ENCODE measurements around the gene GLS2. TPM values are rescaled to one million over a fixed set of nuclear protein-coding genes. Genes with fewer than 3 reads are reported as not detected.
A peak's percentile ranks its signal among the peaks of the same experiment; 100 is the strongest.

Gene GLS2
- polyA plus RNA-seq, 4 donors, result 0.54 to 2.1 (median 0.87) TPM

DNA sequence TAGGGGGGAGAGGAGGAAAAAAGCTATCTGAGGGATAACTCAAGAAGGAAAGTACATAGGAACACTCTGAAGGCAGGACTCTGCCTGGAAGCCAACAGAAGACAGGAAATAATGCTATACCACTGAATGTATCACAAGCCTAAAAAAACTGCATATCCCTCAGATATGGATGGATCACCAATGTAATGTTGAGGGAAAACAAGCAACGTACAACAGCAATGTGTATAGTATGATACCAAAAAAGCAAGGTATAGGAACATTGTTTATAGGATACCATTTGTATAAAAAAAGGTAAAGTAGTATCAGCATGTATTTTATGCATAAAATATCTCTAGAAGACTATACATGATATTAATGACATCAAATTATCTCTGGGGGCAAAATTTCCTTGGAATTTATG lies 3.4 kb downstream of the GLS2 start:
- no peak for DNase-seq
- H3K9me3 ChIP-seq (ENCODE audit: control insufficient read depth in 2 of 2, insufficient read depth in 1 of 2, low read depth in 1 of 2, low read length in 1 of 2), result peaks cover 0 to 4% of the 10 kb centered on the region in 2 donors
- no peak overlapping the region for H3K27ac ChIP-seq (ENCODE audit: low read depth in 1 of 3, low read length in 2 of 3)
- H3K27me3 ChIP-seq (ENCODE audit: control insufficient read depth in 3 of 3, insufficient read depth in 3 of 3, low read length in 3 of 3), result peaks cover 0 to 20% (median 1%) of the 10 kb centered on the region in 3 donors
- FAIRE-seq, result no peak
- WGBS, 3 donors, result 83 to 100% (median 97%) methylated on average over 1 of the region's 1 CpG
- H3K4me1 ChIP-seq (ENCODE audit: control insufficient read depth in 3 of 3, insufficient read depth in 2 of 3, low read depth in 1 of 3, low read length in 2 of 3), result peaks cover 0 to 14% (median 4%) of the 10 kb centered on the region in 3 donors
- peaks cover 0 to 2% (median 0%) of the 10 kb centered on the region in 3 donors for H3K36me3 ChIP-seq (ENCODE audit: control insufficient read depth in 3 of 3, insufficient read depth in 2 of 3, low read depth in 1 of 3, low read length in 3 of 3)
- H3K4me3 ChIP-seq (ENCODE audit: low read depth in 1 of 3, low read length in 3 of 3), result no peak overlapping the region

- Histone ChIP-seq H3K27me3 (ENCODE audit: control insufficient read depth in 3 of 3, insufficient read depth in 3 of 3, low read length in 3 of 3) (no peaks in the 10 kb centered on the region), H3K4me3 (ENCODE audit: low read depth in 1 of 3, low read length in 3 of 3) (no peak overlapping the region), H3K36me3 (ENCODE audit: control insufficient read depth in 3 of 3, insufficient read depth in 2 of 3, low read depth in 1 of 3, low read length in 3 of 3) (peaks cover 0 to 25% (median 0%) of the 10 kb centered on the region in 3 donors), H3K27ac (ENCODE audit: low read depth in 1 of 3, low read length in 2 of 3) (no peak overlapping the region), H3K4me1 (ENCODE audit: control insufficient read depth in 3 of 3, insufficient read depth in 2 of 3, low read depth in 1 of 3, low read length in 2 of 3) (no peaks in the 10 kb centered on the region), H3K9me3 (ENCODE audit: control insufficient read depth in 2 of 2, insufficient read depth in 1 of 2, low read depth in 1 of 2, low read length in 1 of 2) (no peaks in the 10 kb centered on the region)
- DNase-seq (no peak), FAIRE-seq (no peak)
- 95 to 98% (median 96%) methylated on average over 7 of the region's 7 CpGs for WGBS, 3 donors
Observed at GRCh38 chr12:56479625-56480024, 8.3 kb downstream of the GLS2 start.

GRCh38 chr12:56477521-56478225 lies 10.3 kb downstream of the GLS2 start:
- H3K36me3 ChIP-seq (ENCODE audit: control insufficient read depth in 3 of 3, insufficient read depth in 2 of 3, low read depth in 1 of 3, low read length in 3 of 3), result peaks cover 0 to 32% (median 0%) of the 10 kb centered on the region in 3 donors
- 88 to 89% (median 88%) methylated on average over 5 to 6 of the region's 6 CpGs for WGBS, 3 donors
- H3K27ac ChIP-seq (ENCODE audit: low read depth in 1 of 3, low read length in 2 of 3), result no peak overlapping the region
- H3K27me3 ChIP-seq (ENCODE audit: control insufficient read depth in 3 of 3, insufficient read depth in 3 of 3, low read length in 3 of 3), result no peaks in the 10 kb centered on the region
- no peak for FAIRE-seq
- no peaks in the 10 kb centered on the region for H3K4me1 ChIP-seq (ENCODE audit: control insufficient read depth in 3 of 3, insufficient read depth in 2 of 3, low read depth in 1 of 3, low read length in 2 of 3)
- DNase-seq, result no peak
- no peak overlapping the region for H3K4me3 ChIP-seq (ENCODE audit: low read depth in 1 of 3, low read length in 3 of 3)
- H3K9me3 ChIP-seq (ENCODE audit: control insufficient read depth in 2 of 2, insufficient read depth in 1 of 2, low read depth in 1 of 2, low read length in 1 of 2), result no peaks in the 10 kb centered on the region

GRCh38 chr12:56476972-56477432 lies 11.0 kb downstream of the GLS2 start:
- H3K36me3 ChIP-seq (ENCODE audit: control insufficient read depth in 3 of 3, insufficient read depth in 2 of 3, low read depth in 1 of 3, low read length in 3 of 3), result peaks cover 0 to 32% (median 0%) of the 10 kb centered on the region in 3 donors
- H3K4me1 ChIP-seq (ENCODE audit: control insufficient read depth in 3 of 3, insufficient read depth in 2 of 3, low read depth in 1 of 3, low read length in 2 of 3), result no peaks in the 10 kb centered on the region
- H3K27ac ChIP-seq (ENCODE audit: low read depth in 1 of 3, low read length in 2 of 3), result no peak overlapping the region
- no peak for FAIRE-seq
- no peaks in the 10 kb centered on the region for H3K9me3 ChIP-seq (ENCODE audit: control insufficient read depth in 2 of 2, insufficient read depth in 1 of 2, low read depth in 1 of 2, low read length in 1 of 2)
- 39 to 88% (median 86%) methylated on average over 1 of the region's 1 CpG for WGBS, 3 donors
- no peaks in the 10 kb centered on the region for H3K27me3 ChIP-seq (ENCODE audit: control insufficient read depth in 3 of 3, insufficient read depth in 3 of 3, low read length in 3 of 3)
- no peak overlapping the region for H3K4me3 ChIP-seq (ENCODE audit: low read depth in 1 of 3, low read length in 3 of 3)
- DNase-seq, result peak in 1 of 2 donors; percentile 11

- no peak overlapping the region for H3K27ac ChIP-seq (ENCODE audit: low read depth in 1 of 3, low read length in 2 of 3)
- FAIRE-seq, result no peak
- no peaks in the 10 kb centered on the region for H3K4me1 ChIP-seq (ENCODE audit: control insufficient read depth in 3 of 3, insufficient read depth in 2 of 3, low read depth in 1 of 3, low read length in 2 of 3)
- no peaks in the 10 kb centered on the region for H3K27me3 ChIP-seq (ENCODE audit: control insufficient read depth in 3 of 3, insufficient read depth in 3 of 3, low read length in 3 of 3)
- H3K36me3 ChIP-seq (ENCODE audit: control insufficient read depth in 3 of 3, insufficient read depth in 2 of 3, low read depth in 1 of 3, low read length in 3 of 3), result peaks cover 0 to 36% (median 0%) of the 10 kb centered on the region in 3 donors
- no peak overlapping the region for H3K4me3 ChIP-seq (ENCODE audit: low read depth in 1 of 3, low read length in 3 of 3)
- H3K9me3 ChIP-seq (ENCODE audit: control insufficient read depth in 2 of 2, insufficient read depth in 1 of 2, low read depth in 1 of 2, low read length in 1 of 2), result no peaks in the 10 kb centered on the region
- no peak for DNase-seq
- WGBS, 3 donors, result 90 to 93% (median 90%) methylated on average over 6 of the region's 6 CpGs
Observed at GRCh38 chr12:56476143-56476542, 11.8 kb downstream of the GLS2 start.

DNA sequence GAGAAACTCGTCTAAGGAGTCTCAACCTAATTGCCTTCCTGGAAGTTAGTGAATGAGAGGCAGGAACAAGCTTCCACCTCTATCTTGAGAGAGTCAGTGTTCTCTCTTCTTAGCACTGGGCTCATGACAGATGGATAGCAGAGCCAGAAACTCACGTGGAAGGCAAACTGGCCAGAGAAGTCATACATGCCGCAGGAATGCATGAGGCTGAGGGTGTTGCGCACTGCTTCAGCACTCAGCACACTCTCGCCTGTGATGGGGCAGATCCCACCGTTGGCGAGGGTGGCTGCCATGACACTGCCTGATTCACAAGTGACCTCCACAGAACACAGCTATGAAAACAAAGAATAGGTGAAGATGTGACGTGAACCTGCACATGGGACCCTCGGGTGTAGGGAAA lies 13.6 kb downstream of the GLS2 start:
- Histone ChIP-seq H3K27me3 (ENCODE audit: control insufficient read depth in 3 of 3, insufficient read depth in 3 of 3, low read length in 3 of 3) (no peaks in the 10 kb centered on the region), H3K9me3 (ENCODE audit: control insufficient read depth in 2 of 2, insufficient read depth in 1 of 2, low read depth in 1 of 2, low read length in 1 of 2) (no peaks in the 10 kb centered on the region), H3K27ac (ENCODE audit: low read depth in 1 of 3, low read length in 2 of 3) (no peak overlapping the region), H3K4me1 (ENCODE audit: control insufficient read depth in 3 of 3, insufficient read depth in 2 of 3, low read depth in 1 of 3, low read length in 2 of 3) (peaks cover 0 to 5% (median 4%) of the 10 kb centered on the region in 3 donors), H3K4me3 (ENCODE audit: low read depth in 1 of 3, low read length in 3 of 3) (no peak overlapping the region), H3K36me3 (ENCODE audit: control insufficient read depth in 3 of 3, insufficient read depth in 2 of 3, low read depth in 1 of 3, low read length in 3 of 3) (peaks cover 0 to 35% (median 0%) of the 10 kb centered on the region in 3 donors)
- FAIRE-seq, result no peak
- 94 to 97% (median 95%) methylated on average over 9 of the region's 9 CpGs for WGBS, 3 donors
- no peak for DNase-seq

DNA sequence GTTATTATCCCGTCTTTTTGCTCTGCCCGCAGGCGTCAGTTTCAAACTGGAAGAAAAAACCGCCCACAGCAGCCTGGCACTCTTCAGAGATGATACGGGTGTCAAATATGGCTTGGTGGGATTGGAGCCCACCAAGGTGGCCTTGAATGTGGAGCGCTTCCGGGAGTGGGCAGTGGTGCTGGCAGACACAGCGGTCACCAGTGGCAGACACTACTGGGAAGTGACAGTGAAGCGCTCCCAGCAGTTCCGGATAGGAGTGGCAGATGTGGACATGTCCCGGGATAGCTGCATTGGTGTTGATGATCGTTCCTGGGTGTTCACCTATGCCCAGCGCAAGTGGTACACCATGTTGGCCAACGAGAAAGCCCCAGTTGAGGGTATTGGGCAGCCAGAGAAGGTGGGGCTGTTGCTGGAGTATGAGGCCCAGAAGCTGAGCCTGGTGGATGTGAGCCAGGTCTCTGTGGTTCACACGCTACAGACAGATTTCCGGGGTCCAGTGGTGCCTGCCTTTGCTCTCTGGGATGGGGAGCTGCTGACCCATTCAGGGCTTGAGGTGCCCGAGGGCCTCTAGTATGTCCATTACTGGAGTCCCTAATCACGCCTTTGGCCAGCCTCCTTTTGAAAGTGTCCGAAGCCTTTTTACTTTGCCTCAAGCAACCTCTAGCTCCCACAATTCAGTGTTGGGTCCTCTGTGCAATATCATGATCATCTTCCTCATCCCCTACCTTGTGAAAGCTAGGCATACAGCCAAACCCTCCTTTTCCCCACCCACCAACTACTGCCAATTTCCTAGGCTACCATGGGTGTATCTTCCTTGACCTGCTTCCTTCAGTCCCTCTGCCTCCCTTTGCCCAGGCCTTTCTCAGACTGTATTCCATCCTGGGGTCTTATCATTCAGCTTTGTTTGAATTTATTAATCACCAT lies 18.7 kb downstream of the GLS2 start:
- peak overlapping the region; percentile 34 to 97 (median 90) for H3K27ac ChIP-seq (ENCODE audit: low read depth in 1 of 3, low read length in 2 of 3)
- H3K4me3 ChIP-seq (ENCODE audit: low read depth in 1 of 3, low read length in 3 of 3), result peak overlapping the region; percentile 71 to 97 (median 87)
- H3K36me3 ChIP-seq (ENCODE audit: control insufficient read depth in 3 of 3, insufficient read depth in 2 of 3, low read depth in 1 of 3, low read length in 3 of 3), result peaks cover 0 to 14% (median 0%) of the 10 kb centered on the region in 3 donors
- 26 to 40% (median 31%) methylated on average over 19 of the region's 19 CpGs for WGBS, 3 donors
- DNase-seq, result peak in 1 of 2 donors; percentile 31
- H3K4me1 ChIP-seq (ENCODE audit: control insufficient read depth in 3 of 3, insufficient read depth in 2 of 3, low read depth in 1 of 3, low read length in 2 of 3), result peaks cover 0 to 8% (median 4%) of the 10 kb centered on the region in 3 donors
- H3K27me3 ChIP-seq (ENCODE audit: control insufficient read depth in 3 of 3, insufficient read depth in 3 of 3, low read length in 3 of 3), result no peaks in the 10 kb centered on the region
- FAIRE-seq, result no peak
- no peaks in the 10 kb centered on the region for H3K9me3 ChIP-seq (ENCODE audit: control insufficient read depth in 2 of 2, insufficient read depth in 1 of 2, low read depth in 1 of 2, low read length in 1 of 2)

Data from small intestine (tissue), 7 donors.